IPS-15b (cell line): ENCODE results near the gene GSK3B.
"Not testable (repeated sequence)": the region's sequence is repeated elsewhere in the genome, so short reads cannot be mapped to it uniquely, and the experiment has no call there.

Experiments
- H3K27me3 ChIP-seq: one replicate; pipeline ENCODE4 v1.6.1; 2013; ENCODE audit warnings: low read length; ENCODE audit not compliant: control insufficient read depth, insufficient read depth
- H3K36me3 ChIP-seq: one replicate; pipeline ENCODE4 v1.6.1; 2013; ENCODE audit warnings: low read length; ENCODE audit not compliant: control insufficient read depth, insufficient read depth
- H3K4me1 ChIP-seq: one replicate; pipeline ENCODE4 v1.6.1; 2013; ENCODE audit warnings: mild to moderate bottlenecking, low read length; ENCODE audit not compliant: control insufficient read depth, insufficient read depth
- H3K4me3 ChIP-seq: one replicate; pipeline ENCODE4 v1.5.1; 2013; ENCODE audit warnings: low read depth, low read length
- H3K9ac ChIP-seq: one replicate; pipeline ENCODE4 v1.6.1; 2013; ENCODE audit warnings: low read depth, mild to moderate bottlenecking, low read length
- H3K9me3 ChIP-seq: one replicate; pipeline ENCODE4 v1.6.1; 2013; ENCODE audit warnings: mild to moderate bottlenecking, low read length; ENCODE audit not compliant: control insufficient read depth, insufficient read depth

GSK3B gene

GRCh38 chr3:119986812-119987211, 107.4 kb downstream of the GSK3B start:
- H3K27me3 ChIP-seq, H3K9me3 ChIP-seq, H3K4me1 ChIP-seq, H3K4me3 ChIP-seq, H3K9ac ChIP-seq, H3K36me3 ChIP-seq: not testable (repeated sequence)

GRCh38 chr3:119981386-119981785, 112.9 kb downstream of the GSK3B start:
- H3K27me3 ChIP-seq = no peaks in the 10 kb centered on the region
- no peaks in the 10 kb centered on the region for H3K4me1 ChIP-seq
- H3K4me3 ChIP-seq = no peak overlapping the region
- H3K9ac ChIP-seq = no peak overlapping the region
- H3K9me3 ChIP-seq = no peaks in the 10 kb centered on the region
- H3K36me3 ChIP-seq = peaks cover 2% of the 10 kb centered on the region

GRCh38 chr3:119978554-119979208, 115.6 kb downstream of the GSK3B start:
- H3K36me3 ChIP-seq = peaks cover 2% of the 10 kb centered on the region
- H3K4me3 ChIP-seq = no peak overlapping the region
- H3K27me3 ChIP-seq = no peaks in the 10 kb centered on the region
- no peaks in the 10 kb centered on the region for H3K4me1 ChIP-seq
- H3K9me3 ChIP-seq = no peaks in the 10 kb centered on the region
- no peak overlapping the region for H3K9ac ChIP-seq

GRCh38 chr3:119977353-119977752, 116.9 kb downstream of the GSK3B start:
- Histone ChIP-seq H3K9me3 (no peaks in the 10 kb centered on the region), H3K36me3 (peaks cover 2% of the 10 kb centered on the region), H3K27me3 (no peaks in the 10 kb centered on the region), H3K4me1 (no peaks in the 10 kb centered on the region), H3K9ac (no peak overlapping the region), H3K4me3 (no peak overlapping the region)

GRCh38 chr3:119976214-119976613, 118.0 kb downstream of the GSK3B start:
- no peaks in the 10 kb centered on the region for H3K9me3 ChIP-seq
- H3K4me3 ChIP-seq = no peak overlapping the region
- H3K36me3 ChIP-seq = no peaks in the 10 kb centered on the region
- no peak overlapping the region for H3K9ac ChIP-seq
- H3K27me3 ChIP-seq = no peaks in the 10 kb centered on the region
- no peaks in the 10 kb centered on the region for H3K4me1 ChIP-seq

GRCh38 chr3:119974656-119975055, 119.6 kb downstream of the GSK3B start:
- no peaks in the 10 kb centered on the region for H3K4me1 ChIP-seq
- no peaks in the 10 kb centered on the region for H3K9me3 ChIP-seq
- H3K27me3 ChIP-seq = no peaks in the 10 kb centered on the region
- no peaks in the 10 kb centered on the region for H3K36me3 ChIP-seq
- no peak overlapping the region for H3K4me3 ChIP-seq
- no peak overlapping the region for H3K9ac ChIP-seq

GRCh38 chr3:119973018-119973646, 121.1 kb downstream of the GSK3B start:
- no peaks in the 10 kb centered on the region for H3K27me3 ChIP-seq
- no peaks in the 10 kb centered on the region for H3K36me3 ChIP-seq
- H3K4me3 ChIP-seq = no peak overlapping the region
- no peak overlapping the region for H3K9ac ChIP-seq
- H3K9me3 ChIP-seq = no peaks in the 10 kb centered on the region
- no peaks in the 10 kb centered on the region for H3K4me1 ChIP-seq

GRCh38 chr3:119969759-119970158, 124.5 kb downstream of the GSK3B start:
- H3K9me3 ChIP-seq = no peaks in the 10 kb centered on the region
- H3K9ac ChIP-seq = no peak overlapping the region
- H3K4me3 ChIP-seq = no peak overlapping the region
- no peaks in the 10 kb centered on the region for H3K4me1 ChIP-seq
- no peaks in the 10 kb centered on the region for H3K36me3 ChIP-seq
- H3K27me3 ChIP-seq = no peaks in the 10 kb centered on the region

- no peaks in the 10 kb centered on the region for H3K36me3 ChIP-seq
- H3K9ac ChIP-seq = no peak overlapping the region
- no peaks in the 10 kb centered on the region for H3K4me1 ChIP-seq
- H3K27me3 ChIP-seq = no peaks in the 10 kb centered on the region
- H3K4me3 ChIP-seq = no peak overlapping the region
- no peaks in the 10 kb centered on the region for H3K9me3 ChIP-seq
Measured at GRCh38 chr3:119967353-119968006, 126.8 kb downstream of the GSK3B start.

- Histone ChIP-seq H3K9ac (no peak overlapping the region), H3K27me3 (no peaks in the 10 kb centered on the region)
Measured at GRCh38 chr3:119965692-119966091, 128.6 kb downstream of the GSK3B start.

GRCh38 chr3:119964294-119964693, 130.0 kb downstream of the GSK3B start:
- Histone ChIP-seq H3K9me3 (no peaks in the 10 kb centered on the region), H3K27me3 (no peaks in the 10 kb centered on the region), H3K9ac (no peak overlapping the region), H3K36me3 (no peaks in the 10 kb centered on the region), H3K4me1 (no peaks in the 10 kb centered on the region), H3K4me3 (no peak overlapping the region)

More at GRCh38 chr3:119965692-119966091, 128.6 kb downstream of the GSK3B start:
- no peak overlapping the region for H3K4me3 ChIP-seq
- no peaks in the 10 kb centered on the region for H3K36me3 ChIP-seq
- H3K9me3 ChIP-seq = no peaks in the 10 kb centered on the region
- no peaks in the 10 kb centered on the region for H3K4me1 ChIP-seq

- Histone ChIP-seq H3K9ac (no peak overlapping the region), H3K4me3 (no peak overlapping the region), H3K27me3 (no peaks in the 10 kb centered on the region), H3K36me3 (no peaks in the 10 kb centered on the region), H3K4me1 (no peaks in the 10 kb centered on the region), H3K9me3 (no peaks in the 10 kb centered on the region)
Measured at GRCh38 chr3:119955972-119956371, 138.3 kb downstream of the GSK3B start.
